Hematopoietic multipotent progenitor cell treated with erythropoietin and hydrocortisone succinate and interleukin-3 and kit ligand, for 6 days (in vitro differentiated cells): ENCODE data around the gene FGF11.

Experiments used
- DNase-seq: peaks from one replicate; pipeline ENCODE4 v3.0.0-alpha.2; 2015

FGF11 gene

DNA sequence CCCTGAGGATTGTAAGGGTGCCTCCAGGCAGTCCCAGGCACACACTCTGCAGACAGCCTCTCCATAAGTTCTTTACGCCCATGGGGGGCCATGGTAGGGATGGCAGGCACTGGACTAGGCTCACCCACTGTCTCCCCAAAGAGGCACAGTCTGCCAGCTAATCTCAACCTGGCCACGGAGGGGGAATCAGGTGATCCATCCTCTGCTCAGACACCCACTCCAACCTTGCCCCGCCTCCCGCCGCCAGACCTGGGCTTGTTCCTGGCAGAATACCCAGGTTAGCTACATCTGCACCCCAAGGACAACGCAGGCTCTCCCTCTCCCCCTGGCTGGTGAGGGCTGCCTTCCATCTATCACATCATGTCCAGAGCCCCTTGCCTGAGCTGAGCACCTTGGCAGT, 30.4 kb upstream of the FGF11 start:
- DNase-seq, result no peak

DNA sequence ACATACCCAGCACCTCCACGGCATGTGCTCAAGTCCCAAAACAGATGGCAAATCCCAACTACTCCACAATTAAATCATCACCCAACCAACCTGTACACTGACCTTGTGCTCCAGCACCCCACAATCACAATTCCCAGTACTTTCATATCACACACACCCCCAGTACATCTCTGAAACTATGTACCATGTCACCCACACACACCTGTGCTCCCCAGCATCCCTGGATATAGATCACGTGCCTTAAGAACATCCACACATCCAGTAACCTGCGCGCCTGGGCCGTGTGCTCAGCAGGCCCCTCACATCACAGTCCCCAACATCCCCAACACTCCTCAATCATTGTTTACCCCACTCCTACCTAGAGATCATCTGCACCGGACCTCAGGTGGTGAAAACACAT, 29.6 kb upstream of the FGF11 start:
- no peak for DNase-seq

DNA sequence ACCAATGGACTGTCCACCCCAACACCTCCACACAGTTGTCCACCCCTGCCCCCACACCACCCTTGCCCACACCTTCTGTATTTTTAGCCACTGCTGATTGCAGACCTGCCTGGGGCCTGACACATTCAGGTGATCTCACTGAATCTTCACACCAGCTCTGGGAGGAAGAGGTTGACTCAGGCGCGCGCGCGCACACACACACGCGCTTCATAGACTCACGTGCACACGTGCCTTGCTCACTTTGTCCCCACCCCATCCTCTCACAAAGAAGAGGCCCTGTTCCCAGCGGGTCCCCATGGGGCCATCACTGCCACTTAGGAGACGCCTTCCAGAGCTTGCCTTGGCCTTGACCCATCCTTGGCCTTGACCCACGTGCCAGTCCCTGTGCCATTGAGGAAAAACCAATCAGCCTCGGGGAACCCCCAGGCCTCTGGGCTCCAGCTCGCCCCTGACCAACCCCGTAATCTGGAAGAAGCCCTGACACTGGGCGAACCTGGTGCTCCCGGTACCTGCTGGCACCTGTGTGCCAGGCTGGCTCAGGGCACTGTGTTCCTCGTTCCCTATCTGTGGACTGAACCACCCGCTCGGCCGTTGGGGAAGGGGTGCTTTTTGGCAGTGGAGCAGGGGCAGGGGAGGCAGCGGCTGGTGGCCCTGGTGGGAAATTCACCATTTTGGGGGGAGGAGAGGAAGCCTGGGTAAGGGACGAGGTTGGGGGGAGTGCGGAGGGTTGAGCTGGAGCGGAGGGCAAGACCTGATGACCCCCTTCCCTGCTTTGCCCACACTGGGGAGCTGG, 28.5 kb upstream of the FGF11 start:
- no peak for DNase-seq

DNA sequence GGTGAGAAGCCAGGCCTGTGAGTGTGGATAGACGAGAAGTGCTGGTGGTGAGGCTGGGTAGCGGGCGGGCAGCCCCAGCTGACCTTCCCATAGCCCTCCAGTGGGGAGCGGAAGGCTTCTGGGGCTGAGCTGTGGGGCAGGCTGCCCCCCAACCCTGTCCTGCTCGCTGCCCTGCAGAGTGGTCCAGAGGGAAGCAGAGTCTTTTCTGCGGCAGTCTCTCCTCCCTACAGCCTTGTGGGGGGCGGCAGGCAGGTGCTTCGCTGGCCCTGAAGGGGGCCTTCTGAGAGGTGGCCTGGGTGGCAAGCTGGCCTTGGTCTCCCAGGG, 27.9 kb upstream of the FGF11 start:
- no peak for DNase-seq

DNA sequence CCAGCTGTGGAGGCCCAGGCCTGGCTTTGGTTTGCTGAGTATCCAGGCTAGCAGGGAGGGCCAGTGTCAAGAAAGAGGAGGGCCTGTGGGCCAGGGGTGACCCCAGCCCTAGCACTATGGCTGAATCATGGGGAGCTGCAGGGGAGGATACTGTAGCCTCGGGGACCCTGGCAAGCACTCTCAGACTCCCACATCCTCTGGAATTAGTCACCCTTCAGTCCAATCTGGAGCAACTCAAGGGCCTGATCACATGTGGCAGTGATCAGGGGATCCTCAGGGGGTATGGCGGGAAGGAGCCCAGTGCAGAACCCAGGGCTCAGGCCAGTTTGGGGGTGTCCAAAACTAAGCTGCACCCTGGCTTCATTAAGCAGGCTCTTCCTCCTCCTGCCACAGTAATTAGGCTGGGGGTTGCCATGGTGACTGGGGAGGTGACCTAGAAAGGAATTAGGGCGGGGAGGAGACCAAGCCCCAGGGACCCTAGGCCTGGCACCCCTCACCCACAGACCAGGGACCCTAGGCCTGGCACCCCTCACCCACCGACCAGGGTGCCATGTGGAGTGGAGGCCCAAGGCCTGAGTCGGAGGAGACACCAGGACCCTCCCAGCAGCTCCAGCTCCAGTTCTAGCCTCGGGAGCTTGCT, 25.8 kb upstream of the FGF11 start:
- DNase-seq, result no peak

DNA sequence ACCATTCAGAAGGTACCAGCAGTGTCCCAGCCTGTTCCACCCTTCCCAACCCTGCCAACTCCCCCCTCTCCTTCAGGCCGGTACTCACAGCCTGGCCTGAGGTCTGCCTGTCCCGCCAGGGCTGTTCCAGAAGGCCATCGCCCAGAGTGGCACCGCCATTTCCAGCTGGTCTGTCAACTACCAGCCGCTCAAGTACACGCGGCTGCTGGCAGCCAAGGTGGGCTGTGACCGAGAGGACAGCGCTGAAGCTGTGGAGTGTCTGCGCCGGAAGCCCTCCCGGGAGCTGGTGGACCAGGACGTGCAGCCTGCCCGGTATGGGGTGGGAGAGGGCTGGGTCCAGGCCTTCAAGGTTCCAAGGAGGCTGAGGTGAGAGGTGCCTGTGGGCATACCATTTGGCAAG, 24.5 kb upstream of the FGF11 start:
- no peak for DNase-seq

DNA sequence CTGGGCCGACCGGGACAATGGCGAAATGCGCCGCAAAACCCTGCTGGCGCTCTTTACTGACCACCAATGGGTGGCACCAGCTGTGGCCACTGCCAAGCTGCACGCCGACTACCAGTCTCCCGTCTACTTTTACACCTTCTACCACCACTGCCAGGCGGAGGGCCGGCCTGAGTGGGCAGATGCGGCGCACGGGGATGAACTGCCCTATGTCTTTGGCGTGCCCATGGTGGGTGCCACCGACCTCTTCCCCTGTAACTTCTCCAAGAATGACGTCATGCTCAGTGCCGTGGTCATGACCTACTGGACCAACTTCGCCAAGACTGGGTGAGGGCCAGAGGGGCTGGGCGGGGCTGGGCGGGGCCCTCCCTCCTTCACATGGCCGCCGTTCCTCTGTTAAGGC, 23.5 kb upstream of the FGF11 start:
- no peak for DNase-seq

DNA sequence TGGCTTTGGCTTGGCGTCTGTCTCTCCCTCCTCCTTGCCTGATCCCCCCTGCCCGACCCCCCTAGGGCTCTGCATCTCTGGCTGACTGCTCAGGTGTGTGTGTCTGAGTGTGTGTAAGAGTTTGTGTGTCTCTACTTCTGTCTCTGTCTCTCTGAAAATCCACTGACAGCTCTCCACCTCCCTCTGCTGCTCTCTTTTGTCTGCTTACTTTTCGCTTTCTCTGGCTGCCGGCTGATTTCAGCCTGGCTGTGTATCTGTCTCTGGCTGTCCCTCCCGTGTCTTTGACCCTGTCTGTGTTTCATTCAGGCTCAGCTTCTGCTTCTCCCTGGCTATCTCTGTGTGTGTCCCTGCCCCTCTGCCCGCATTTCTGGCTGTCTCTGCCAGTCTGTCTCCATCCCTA, 23.0 kb upstream of the FGF11 start:
- DNase-seq, result no peak

DNA sequence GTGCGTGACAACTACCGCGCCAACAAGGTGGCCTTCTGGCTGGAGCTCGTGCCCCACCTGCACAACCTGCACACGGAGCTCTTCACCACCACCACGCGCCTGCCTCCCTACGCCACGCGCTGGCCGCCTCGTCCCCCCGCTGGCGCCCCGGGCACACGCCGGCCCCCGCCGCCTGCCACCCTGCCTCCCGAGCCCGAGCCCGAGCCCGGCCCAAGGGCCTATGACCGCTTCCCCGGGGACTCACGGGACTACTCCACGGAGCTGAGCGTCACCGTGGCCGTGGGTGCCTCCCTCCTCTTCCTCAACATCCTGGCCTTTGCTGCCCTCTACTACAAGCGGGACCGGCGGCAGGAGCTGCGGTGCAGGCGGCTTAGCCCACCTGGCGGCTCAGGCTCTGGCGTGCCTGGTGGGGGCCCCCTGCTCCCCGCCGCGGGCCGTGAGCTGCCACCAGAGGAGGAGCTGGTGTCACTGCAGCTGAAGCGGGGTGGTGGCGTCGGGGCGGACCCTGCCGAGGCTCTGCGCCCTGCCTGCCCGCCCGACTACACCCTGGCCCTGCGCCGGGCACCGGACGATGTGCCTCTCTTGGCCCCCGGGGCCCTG, 22.2 kb upstream of the FGF11 start:
- DNase-seq, result no peak

DNA sequence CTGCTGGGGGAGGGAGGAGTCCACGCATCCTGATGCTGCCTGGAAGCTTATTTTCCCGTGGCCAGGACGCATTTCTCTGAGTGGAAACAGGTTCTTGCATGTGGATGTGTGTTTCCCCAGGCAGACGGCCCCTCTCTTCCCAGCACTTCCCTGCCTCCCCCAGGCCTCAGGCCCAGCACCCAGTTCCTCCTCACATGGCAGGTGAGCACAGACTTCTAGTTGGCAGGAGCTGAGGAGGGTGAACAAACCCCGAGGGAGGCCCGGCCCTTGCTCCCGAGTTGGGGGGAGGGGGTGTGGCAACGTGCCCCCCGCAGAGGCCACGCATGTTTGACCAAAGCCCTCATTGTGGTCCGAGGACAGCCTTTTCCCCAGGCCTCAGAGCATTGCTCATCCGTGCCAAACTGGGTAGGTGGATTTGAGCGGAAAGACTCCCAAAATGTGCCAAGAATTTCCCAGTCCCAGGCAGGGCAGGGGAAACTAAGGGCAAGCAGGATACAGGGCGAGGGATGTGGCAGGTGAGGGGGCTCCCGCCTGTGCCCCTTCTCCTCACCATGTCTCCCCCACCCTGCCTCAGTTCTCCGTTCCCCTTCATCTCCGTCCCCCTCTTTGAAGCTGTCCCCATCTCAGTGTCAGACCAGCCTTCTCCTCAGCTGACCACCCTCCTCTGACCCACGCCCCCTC, 20.7 kb upstream of the FGF11 start:
- DNase-seq, result no peak

DNA sequence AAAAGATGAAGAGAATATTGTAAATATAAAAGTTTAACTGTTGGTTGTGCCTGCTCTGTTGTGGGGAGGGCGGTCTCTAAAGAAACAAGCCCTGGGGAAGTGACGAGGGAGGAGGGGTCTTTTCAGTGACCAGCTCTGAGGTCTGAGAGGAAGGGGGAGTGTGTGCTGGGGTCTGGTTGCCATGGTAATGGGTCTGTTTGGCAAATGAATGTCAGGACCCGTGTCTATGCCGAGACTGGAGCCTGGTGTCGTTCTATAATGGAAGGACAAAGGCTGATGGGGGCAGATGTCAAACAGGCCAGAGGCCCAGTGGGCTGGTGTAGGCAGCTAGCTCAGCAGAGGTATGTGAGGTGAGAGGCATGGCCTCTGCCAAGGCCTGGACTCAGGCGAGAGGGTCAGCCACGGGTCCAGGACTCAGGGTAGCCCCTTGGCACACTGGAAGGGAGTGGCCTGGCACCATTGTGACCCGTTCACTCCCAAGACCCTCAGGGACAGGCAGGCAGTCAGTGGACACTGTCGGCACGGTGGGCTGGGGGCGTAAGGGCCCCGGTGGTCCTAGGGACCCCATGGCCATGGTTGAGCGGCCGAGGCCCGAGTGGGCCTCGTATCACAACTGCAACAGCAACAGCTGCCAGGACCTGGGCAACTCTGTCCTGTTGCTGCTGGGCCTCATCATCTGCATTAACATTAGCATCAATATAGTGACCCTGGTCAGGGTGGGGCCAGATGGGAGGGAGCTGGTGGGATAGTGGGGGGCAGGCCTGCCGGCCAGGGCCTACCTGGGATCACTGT, 19.3 kb upstream of the FGF11 start, which contains the start of gene SPEM1:
Gene SPEM1 (plus strand): TSS at position 506 of the 792 bp plus-strand sequence. CDS start 61 bp downstream, at position 567.
- DNase-seq, result no peak

DNA sequence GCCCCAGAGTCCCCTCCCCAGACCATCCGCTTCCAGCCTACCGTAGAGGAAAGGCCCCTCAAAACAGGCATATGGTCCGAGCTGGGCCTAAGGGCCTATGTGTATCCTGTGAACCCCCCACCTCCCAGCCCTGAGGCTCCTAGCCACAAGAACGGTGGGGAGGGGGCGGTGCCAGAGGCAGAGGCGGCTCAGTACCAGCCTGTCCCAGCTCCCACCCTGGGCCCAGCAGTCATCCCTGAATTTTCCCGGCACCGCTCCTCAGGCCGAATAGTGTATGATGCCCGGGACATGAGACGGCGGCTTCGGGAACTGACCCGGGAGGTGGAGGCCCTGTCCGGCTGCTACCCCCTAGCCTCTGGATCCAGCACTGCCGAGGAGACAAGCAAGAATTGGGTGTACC, 18.1 kb upstream of the FGF11 start:
- no peak for DNase-seq

DNA sequence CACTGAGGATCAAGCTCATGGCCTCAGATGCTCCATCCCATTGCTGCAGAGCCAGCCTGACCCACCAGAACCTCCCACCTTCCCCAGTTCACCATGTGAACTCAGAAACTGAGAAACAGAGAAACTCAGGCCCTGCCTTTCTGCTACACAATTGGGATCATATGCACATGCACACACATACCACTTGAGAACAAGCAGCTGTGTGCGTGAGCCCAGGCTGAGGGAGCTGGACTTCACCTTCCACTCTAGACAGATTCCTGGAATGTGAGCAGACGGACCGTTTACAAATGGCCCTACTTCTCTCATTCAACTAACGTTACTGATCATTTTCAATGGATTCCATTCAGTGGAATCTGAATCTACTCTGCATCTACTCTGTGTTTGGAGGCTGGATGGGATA, 15.6 kb upstream of the FGF11 start:
- DNase-seq, result no peak

DNA sequence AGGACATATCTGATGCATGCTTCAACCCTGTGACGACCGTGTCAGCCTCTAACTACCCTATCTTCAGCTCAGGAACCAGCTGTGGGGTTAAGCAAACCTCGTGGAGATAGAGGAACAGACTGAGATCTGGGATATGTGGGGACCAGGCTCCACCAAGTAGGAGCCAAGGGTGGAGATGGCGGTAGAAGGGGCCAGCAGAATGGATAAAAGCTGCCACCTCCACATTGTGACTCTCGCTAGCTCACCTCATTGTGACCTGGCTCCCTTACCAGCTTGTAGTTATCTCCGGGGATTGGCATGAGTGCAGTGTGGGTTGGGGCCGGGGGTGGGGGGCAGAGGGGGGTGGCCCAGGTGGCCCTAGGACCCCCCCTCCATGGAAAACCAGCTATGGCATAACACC, 14.0 kb upstream of the FGF11 start, which contains the start of gene SPEM2:
Gene SPEM2 (plus strand): TSS at position 301 of the 400 bp plus-strand sequence. CDS start 73 bp downstream, at position 374.
- DNase-seq, result peak; percentile 23

DNA sequence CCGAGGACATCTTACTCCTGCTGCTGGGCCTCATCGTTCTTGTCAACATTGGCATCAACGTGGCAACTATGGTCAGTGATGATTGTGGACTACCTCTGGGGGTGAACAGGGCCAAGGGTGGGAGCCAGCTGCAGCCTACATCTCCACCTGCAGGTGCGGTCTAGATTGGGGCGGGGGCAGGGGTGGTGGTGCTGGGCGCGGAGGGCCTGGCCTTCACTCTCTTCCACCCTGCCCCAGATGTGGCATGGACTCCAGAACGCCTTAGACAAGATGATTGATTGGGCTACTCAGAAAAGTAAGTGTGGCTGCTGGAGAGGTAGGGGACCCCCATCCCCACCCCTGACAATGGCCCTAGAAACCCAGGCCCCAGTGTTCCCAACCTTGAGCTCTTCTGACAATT, 13.6 kb upstream of the FGF11 start:
- no peak for DNase-seq

DNA sequence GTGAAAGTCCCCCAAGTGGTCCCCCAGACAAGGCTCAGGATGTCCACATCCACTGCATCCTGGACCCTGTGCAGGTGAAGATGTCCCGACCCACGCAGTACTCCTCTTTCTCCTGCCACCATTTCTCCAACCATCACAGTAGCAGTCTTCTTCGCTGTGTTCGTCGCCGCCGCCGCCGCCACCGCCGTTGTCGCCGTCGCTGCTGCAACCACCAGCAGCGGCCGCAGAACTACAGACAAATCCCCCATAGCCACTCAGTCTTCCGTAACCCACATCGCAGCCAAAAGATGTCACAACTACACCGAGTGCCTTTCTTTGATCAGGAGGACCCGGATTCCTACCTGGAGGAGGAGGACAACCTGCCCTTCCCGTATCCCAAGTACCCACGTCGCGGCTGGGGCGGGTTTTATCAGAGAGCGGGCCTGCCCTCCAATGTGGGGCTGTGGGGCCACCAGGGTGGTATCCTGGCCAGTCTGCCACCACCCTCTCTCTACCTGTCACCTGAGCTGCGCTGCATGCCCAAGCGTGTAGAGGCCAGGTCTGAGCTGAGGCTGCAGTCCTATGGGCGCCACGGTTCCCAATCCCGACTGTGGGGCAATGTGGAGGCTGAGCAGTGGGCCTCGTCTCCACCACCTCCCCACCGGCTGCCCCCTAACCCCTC, 13.0 kb upstream of the FGF11 start:
- no peak for DNase-seq

DNA sequence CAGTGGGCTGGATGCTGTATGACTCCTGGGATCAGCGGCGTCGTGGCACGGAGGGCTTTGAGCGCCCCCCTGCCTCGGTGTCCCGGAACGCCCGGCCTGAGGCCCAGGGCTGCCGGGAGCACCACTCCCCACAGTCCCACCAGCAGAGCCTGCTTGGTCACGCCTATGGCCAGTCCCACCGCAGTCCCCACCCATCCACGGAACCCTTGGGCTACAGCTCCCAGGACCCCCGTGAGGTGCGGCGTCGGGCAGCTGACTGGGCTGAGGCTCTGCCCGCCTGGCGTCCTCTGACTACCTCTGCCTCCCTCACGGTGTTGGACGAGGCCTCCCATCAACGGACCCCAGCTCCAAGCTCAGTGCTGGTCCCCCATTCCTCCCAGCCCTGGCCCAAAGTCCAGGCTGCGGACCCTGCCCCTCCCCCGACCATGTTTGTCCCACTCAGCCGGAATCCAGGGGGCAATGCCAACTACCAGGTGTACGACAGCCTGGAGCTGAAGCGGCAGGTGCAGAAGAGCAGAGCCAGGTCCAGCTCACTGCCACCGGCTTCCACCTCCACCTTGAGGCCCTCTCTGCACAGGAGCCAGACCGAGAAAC, 12.3 kb upstream of the FGF11 start:
- no peak for DNase-seq

DNA sequence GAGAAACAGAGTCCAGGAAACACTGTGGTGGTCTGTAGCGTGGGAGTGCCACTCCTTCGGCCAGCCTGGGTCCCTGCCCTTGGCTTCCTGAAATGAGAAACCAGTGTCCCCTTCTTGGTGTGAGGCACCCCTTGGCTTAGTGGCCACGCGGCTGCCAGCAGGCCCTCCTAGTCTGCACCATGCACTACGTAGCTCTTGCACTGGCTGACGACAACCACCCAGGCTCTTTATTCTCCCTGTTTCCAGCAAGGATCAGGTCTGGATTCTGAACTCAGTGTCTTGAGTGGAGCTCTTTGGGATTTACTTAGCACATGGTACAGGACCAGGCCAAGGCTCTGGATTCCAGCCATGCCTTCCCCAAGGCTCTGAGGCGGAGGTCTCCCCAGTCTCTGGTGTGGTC, 11.8 kb upstream of the FGF11 start:
- DNase-seq, result no peak

DNA sequence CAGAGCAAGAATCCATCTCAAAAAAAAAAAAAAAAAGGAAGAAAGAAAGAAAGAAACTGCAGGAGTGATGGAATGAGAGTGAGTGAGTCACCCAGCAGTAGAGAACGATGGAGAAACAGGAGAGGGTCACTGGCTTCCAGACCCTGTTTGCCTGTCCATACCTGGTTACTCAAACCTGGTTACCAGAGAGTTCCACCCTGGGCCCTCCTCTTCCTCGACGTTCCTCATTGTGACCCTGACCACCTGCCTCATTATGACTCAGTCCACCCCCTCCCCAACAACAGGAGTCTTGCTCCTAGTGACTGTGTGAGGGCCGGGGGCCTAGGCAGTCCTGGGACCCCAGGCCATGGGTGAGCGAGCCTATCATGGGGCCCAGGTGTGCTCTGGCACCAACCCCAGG, 10.8 kb upstream of the FGF11 start, which contains the start of gene SPEM3:
Gene SPEM3 (plus strand): TSS at position 301 of the 400 bp plus-strand sequence. CDS start 46 bp downstream, at position 347.
- no peak for DNase-seq

DNA sequence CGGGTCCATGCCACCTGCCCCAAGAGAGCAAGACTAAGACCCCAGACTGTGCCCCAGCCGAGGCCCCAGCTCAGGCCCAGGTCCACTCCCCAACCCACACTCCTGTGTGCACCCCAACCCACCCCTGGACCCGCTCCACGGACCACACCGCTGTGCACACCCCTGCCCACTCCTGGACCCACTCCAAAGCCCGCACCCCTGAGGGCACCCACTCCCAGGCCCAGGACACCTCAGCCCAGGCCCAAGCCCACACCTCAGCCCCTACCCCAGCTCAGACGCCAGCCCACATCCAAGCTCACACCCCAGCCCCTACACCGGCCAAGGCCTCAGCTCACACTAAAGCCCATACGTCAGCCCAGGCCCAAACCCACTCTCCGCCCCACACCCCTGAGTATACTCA, 9.6 kb upstream of the FGF11 start:
- DNase-seq, result no peak

DNA sequence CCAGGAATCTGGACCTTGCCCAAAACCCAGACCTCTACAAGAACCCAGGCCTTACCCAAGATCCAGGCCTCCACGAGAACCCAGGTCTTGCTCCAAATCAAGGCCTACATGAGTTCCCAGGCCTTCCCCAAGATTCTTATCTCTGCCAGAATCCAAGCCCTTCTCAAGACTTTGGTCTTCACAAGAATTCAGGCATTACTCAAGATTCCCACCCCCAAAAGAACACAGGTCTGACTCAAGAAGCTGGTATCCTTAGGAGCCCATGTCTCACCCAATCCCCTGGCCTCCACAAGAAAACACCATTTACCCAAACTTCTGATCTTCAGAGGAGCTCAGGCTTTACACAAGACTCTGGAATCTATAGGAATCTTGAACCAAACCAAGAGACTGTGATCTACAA, 8.1 kb upstream of the FGF11 start:
- DNase-seq, result no peak

DNA sequence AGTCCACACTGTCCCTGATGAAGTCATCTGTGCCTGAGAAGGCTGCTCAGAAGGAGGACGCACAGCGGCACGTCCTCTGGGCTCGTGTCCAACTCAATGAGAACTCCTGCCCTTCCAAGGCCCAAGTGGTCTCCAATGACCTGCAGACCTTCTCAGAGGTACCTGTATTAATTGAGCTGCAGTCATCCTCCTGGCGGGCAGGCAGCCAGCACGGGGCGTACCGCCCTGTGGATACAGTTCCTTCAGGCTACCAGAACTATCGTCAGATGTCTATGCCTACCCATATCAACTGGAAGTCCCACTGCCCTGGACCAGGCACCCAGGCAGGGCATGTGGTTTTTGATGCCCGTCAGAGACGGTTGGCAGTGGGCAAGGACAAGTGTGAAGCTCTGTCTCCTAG, 7.0 kb upstream of the FGF11 start:
- DNase-seq, result no peak
